ENCODE data around the gene ZFTA.

ZFTA gene

DNA sequence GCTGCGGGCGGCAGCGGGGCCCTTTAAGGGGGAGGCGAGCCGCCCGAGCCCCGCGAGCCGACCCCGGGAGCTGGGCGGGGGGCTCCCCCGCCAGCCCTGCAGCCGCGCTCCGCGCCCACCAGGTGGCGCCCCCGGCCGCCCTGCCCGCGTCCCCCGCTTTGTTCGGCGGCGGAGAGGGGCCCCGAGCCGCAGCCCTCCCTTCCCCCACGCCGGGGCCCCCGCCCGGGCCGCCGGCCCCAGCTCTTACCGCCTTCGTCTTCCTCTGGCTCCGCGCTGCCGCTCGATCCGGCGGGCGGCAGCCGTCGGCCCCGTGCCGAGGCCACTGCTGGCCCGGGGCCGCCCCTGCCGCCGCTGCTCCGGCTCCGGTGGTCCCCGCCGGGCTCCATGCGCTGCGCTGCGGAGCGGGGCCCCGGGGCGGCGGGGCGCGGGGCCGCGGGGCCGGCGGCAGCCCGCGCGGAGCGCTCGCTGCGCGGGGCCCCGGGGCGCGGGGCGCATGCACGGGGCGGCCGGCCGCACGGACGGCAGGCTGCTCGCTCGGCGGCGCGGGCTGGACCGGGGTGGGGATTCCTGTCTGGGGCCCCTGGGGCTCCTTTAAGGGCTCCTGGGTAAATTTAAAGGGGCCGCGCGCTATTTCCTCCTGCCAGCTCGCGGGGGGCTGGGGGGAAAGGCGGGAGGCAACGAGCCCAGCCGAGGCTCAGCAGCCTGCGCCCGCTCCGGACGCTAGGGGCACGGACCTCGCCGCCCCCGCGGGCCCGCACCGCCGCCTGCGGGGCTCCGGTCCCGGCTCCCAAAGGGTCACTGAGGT, at the start of gene ZFTA:
Gene ZFTA, minus strand, starts transcription at position 539 of the 805 bp plus-strand sequence. Its CDS starts 153 bp downstream, at position 386.
- peak within 1 kb of the TSS; percentile 91 for H3K4me3 ChIP-seq (ENCODE audit: low read depth, low read length)
- TF ChIP-seq, protein P1, sequence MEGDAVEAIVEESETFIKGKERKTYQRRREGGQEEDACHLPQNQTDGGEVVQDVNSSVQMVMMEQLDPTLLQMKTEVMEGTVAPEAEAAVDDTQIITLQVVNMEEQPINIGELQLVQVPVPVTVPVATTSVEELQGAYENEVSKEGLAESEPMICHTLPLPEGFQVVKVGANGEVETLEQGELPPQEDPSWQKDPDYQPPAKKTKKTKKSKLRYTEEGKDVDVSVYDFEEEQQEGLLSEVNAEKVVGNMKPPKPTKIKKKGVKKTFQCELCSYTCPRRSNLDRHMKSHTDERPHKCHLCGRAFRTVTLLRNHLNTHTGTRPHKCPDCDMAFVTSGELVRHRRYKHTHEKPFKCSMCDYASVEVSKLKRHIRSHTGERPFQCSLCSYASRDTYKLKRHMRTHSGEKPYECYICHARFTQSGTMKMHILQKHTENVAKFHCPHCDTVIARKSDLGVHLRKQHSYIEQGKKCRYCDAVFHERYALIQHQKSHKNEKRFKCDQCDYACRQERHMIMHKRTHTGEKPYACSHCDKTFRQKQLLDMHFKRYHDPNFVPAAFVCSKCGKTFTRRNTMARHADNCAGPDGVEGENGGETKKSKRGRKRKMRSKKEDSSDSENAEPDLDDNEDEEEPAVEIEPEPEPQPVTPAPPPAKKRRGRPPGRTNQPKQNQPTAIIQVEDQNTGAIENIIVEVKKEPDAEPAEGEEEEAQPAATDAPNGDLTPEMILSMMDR (IDR thresholded peaks at IDR 0.05; ENCODE audit: low read depth, low read length), result no peak; the same call in 1 of the 2 replicates

DNA sequence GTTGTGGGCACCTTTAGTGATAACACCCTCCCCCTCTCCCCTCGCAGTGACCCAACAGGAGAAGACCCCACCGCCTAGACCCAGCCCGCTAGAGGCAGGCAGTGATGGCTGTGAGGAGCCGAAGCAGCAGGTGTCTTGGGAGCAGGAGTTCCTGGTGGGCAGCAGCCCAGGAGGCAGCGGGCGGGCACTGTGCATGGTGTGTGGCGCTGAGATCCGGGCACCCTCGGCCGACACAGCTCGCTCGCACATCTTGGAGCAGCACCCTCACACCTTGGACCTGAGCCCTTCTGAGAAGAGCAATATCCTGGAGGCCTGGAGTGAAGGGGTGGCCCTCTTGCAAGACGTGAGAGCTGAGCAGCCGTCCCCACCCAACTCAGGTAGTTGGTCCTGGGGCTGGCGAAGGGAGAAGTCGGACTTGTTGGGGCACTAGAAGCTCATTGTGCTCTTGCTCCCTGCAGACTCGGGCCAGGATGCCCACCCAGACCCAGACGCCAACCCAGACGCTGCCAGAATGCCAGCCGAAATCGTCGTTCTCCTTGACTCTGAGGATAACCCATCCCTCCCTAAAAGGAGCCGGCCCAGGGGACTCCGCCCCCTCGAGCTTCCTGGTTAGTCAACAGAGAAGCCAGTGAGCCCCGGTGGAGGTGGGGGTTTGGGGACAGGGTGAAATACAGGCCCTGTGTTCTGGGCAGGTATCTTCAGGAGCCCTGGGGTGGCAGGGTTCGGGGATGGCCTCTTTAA, 49.4 kb upstream of the ZFTA start:
- TF ChIP-seq, protein P1 (IDR thresholded peaks at IDR 0.05; ENCODE audit: low read depth, low read length), result no peak
- no peak overlapping the region for H3K4me3 ChIP-seq (ENCODE audit: low read depth, low read length)

DNA sequence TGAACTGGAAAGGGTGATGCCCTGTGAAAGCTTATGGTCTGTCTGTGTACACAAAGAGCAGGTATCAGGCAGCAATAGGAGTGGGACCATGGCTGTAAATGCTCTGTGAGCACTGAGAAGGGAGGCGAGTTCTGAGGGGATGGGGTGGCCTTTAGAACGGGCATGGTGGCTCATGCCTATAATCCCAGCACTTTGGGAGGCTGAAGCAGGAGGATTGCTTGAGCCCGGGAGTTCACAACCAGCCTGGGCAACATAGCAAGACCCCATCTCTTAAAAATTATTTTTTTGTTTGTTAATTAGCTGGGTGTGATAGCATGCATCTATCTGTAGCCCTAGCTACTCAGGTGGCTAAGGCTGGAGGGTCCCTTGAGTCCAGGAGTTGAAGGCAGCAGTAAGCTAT, 48.2 kb upstream of the ZFTA start:
- TF ChIP-seq, protein P1 (IDR thresholded peaks at IDR 0.05; ENCODE audit: low read depth, low read length), result no peak
- no peak overlapping the region for H3K4me3 ChIP-seq (ENCODE audit: low read depth, low read length)

DNA sequence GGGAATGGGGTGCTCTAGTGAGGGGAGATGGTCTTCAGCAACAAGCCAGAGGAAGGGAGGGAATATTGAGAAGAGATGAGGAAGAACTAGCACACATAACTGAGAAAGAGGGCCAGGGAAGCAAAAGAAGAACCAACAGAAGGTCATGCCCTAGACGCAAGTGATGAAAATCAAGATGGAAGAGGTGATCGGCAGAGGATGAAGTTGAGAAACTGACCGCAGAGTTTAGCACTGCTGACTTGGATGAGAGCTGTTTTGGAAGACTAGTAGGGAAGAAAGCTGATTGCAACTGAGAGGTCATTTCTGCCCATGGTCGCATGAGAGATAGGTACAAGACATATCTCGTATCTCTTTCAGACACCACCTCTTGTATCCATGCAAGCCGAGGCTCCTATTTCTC, 47.6 kb upstream of the ZFTA start:
- TF ChIP-seq, protein P1 (IDR thresholded peaks at IDR 0.05; ENCODE audit: low read depth, low read length), result no peak
- H3K4me3 ChIP-seq (ENCODE audit: low read depth, low read length), result no peak overlapping the region

DNA sequence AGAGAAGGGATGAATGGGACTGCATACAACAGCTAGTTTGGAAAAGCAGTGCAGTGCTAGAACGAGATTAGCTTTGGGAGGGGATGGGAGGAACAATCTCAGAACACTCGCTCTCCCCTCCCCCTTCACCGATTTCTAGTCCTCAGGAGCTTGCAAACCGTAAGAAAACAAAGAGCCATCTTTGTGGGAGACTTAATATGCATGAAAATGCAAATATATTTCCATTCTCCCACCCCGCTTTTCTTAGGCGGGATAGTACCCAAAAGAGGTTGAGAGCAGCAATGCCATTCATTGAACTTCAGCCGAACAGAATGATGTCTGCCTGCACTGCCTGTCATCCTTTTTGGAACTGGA, 45.8 kb upstream of the ZFTA start:
- peak overlapping the region; percentile 91 for H3K4me3 ChIP-seq (ENCODE audit: low read depth, low read length)
- TF ChIP-seq, protein P1 (IDR thresholded peaks at IDR 0.05; ENCODE audit: low read depth, low read length), result no peak

DNA sequence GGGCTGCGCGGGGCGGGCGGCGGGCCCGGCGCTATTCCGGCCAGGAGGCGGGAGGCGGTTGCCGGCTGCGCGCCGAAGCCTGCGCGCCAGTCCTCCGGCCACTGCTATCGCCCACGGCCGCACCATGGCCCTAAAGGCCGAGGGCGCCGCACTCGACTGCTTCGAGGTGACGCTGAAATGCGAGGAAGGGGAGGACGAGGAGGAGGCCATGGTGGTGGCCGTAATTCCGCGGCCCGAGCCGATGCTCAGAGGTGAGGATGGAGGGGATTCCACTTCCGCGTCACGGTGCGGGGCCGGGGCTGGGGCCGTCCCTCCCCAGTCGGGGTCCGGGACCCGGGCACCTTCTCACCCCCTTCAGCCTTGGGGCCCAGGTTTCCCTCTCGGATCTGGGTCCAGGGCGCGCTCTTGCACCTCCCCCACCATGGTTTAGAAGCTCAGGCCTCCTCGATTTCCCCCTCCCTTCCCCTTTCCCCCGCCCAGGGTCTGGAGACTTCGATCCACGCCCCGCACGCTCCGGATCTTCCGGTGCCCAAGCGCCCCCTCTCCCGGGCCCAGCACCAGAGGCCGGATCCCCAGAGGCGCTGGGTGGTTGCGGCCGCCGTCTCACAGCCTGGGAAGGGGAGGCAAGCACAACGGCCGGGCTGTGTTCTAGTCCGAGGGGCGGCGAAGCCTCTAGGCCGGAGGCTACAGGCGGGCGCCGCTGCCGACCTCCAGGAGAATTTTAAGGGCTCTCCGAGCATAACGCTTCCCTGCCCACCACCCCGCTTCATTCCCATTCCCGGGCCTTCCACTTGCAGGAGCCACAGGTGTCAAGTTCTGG, 45.2 kb upstream of the ZFTA start:
- TF ChIP-seq, protein P1 (IDR thresholded peaks at IDR 0.05; ENCODE audit: low read depth, low read length), result no peak
- H3K4me3 ChIP-seq (ENCODE audit: low read depth, low read length), result peak overlapping the region; percentile 91

Measured in WI38 (cell line).